K562 (cell line): Measurements from ENCODE around the gene MRPS6. TPM values are rescaled to one million over a fixed set of nuclear protein-coding genes. Genes with fewer than 3 reads are reported as not detected.

ENCODE experiments used
- ATAC-seq: fragments of 200-7000 bp; cut with Tn5 transposase; 3 replicates; pipeline ENCODE4 v1.9.1; 2020; ENCODE audit warnings: moderate library complexity
- BruUV-seq: library from RNA; stranded (reverse); fragments of 400-500 nt; replicated peaks from 2 replicates; lab custom pipeline; 2021; lab: Mats Ljungman, UMichigan
- CTCF ChIA-PET: fragments of 300-600 bp; formaldehyde crosslinking; extraction: SDS; loops from one replicate; lab custom pipeline; 2021; ENCODE audit warnings: low intra/inter-chr PET ratio; lab: Yijun Ruan, JAX
- POLR2A ChIA-PET: fragments of 300-600, 350-650 bp; sonication (Branson Sonifier 250); formaldehyde crosslinking; extraction: SDS; loops from one replicate; lab custom pipeline; 2021; ENCODE audit warnings: antibody characterized with exemption, inconsistent platforms; lab: Yijun Ruan, JAX
- DNase-seq, 4 experiments: peaks; one replicate each; pipeline versions ENCODE4 v3.0.0 to v3.0.0-alpha.2; 2011 to 2018; ENCODE audit warnings: low spot score in 3 of 4, mixed read lengths in 3 of 4; ENCODE audit errors: extremely low read depth in 1 of 4
- FAIRE-seq: peaks from 2 replicates; lab custom pipeline; 2011; peaks lifted over from hg19 to GRCh38; lab: Jason Lieb, UNC
- H2AFZ ChIP-seq: 2 replicates; pipeline ENCODE4 v1.6.0; 2011; ENCODE audit warnings: low read depth, low read length, control low read depth, inconsistent platforms
- H3K27ac ChIP-seq: fragments of 200-600 bp; 3 replicates; pipeline ENCODE4 v1.8.0; 2011; ENCODE audit warnings: low read depth, mild to moderate bottlenecking, control low read depth, inconsistent platforms, low read length, moderate library complexity, mixed read lengths; ENCODE audit errors: extremely low read depth
- H3K27me3 ChIP-seq, 2 experiments: fragments of 300-600 bp in 1 of 2; 2 replicates in 1 of 2; 3 replicates in 1 of 2; pipeline versions ENCODE4 v1.6.0 to v1.8.0; 2011; ENCODE audit warnings: inconsistent platforms in 2 of 2, low read length in 2 of 2, mild to moderate bottlenecking in 1 of 2, mixed read lengths in 1 of 2, moderate library complexity in 1 of 2; ENCODE audit not compliant: control insufficient read depth in 2 of 2, insufficient read depth in 2 of 2
- H3K36me3 ChIP-seq: fragments of 300-600 bp; 3 replicates; pipeline ENCODE4 v1.8.0; 2011; ENCODE audit warnings: mild to moderate bottlenecking, low read length, inconsistent platforms; ENCODE audit not compliant: control insufficient read depth, insufficient read depth
- H3K4me1 ChIP-seq, 2 experiments: fragments of 200-600 bp in 1 of 2; replicated peaks in 1 of 2; 2 replicates in 1 of 2; 3 replicates in 1 of 2; pipeline versions ENCODE4 v1.5.1 to v1.8.0; 2011; ENCODE audit warnings: inconsistent platforms in 2 of 2, low read length in 2 of 2, mild to moderate bottlenecking in 1 of 2, mixed read lengths in 1 of 2, moderate library complexity in 1 of 2; ENCODE audit not compliant: control insufficient read depth in 2 of 2, insufficient read depth in 2 of 2
- H3K4me2 ChIP-seq: 2 replicates; pipeline ENCODE4 v1.6.1; 2011; ENCODE audit warnings: low read length, control low read depth, inconsistent platforms, mixed read lengths; ENCODE audit not compliant: insufficient read depth
- H3K4me3 ChIP-seq: fragments of 200-600 bp; sonication (generic), shearing (Covaris generic); 2 replicates; pipeline ENCODE4 v1.5.1; 2016; ENCODE audit warnings: control low read depth, inconsistent platforms
- H3K79me2 ChIP-seq: fragments of 200-600 bp; 3 replicates; pipeline ENCODE4 v1.8.0; 2011; ENCODE audit warnings: low read length, inconsistent platforms; ENCODE audit not compliant: control insufficient read depth, insufficient read depth
- H3K9ac ChIP-seq, 2 experiments: 2 replicates each; pipeline versions ENCODE4 v1.6.0 to v1.6.1; 2011; ENCODE audit warnings: low read depth in 2 of 2, low read length in 2 of 2, control low read depth in 1 of 2, inconsistent platforms in 1 of 2, mild to moderate bottlenecking in 1 of 2, mixed read lengths in 1 of 2; ENCODE audit not compliant: insufficient read depth in 1 of 2
- H3K9me1 ChIP-seq: one replicate; pipeline ENCODE4 v1.6.0; 2011; ENCODE audit warnings: inconsistent platforms, mild to moderate bottlenecking, low read length, moderate library complexity; ENCODE audit not compliant: control insufficient read depth, insufficient read depth
- H3K9me3 ChIP-seq: replicated peaks from 2 replicates; pipeline ENCODE4 v1.5.1; 2011; ENCODE audit warnings: low read depth, low read length, inconsistent platforms; ENCODE audit not compliant: control insufficient read depth, insufficient read depth
- H4K20me1 ChIP-seq: replicated peaks from 2 replicates; pipeline ENCODE4 v1.6.1; 2011; ENCODE audit warnings: low read length, inconsistent platforms, mixed read lengths; ENCODE audit not compliant: control insufficient read depth, insufficient read depth
- MEIS2 ChIP-seq: fragments of 450-650 bp; IDR thresholded peaks from 2 replicates; pipeline ENCODE4 v1.6.1; 2014; ENCODE audit warnings: mild to moderate bottlenecking; ENCODE audit not compliant: partially characterized antibody
- MTA3 ChIP-seq: fragments of 450-650 bp; formaldehyde crosslinking; IDR thresholded peaks from 2 replicates; pipeline ENCODE4 v1.6.1; 2017; ENCODE audit warnings: mild to moderate bottlenecking, borderline replicate concordance
- NR2C1 ChIP-seq, 2 experiments: fragments of 450-650 bp; IDR thresholded peaks; 2 replicates each; pipeline ENCODE4 v1.6.1; 2017; ENCODE audit warnings: mild to moderate bottlenecking in 2 of 2, antibody characterized with exemption in 1 of 2, inconsistent platforms in 1 of 2, missing compliant biosample characterization in 1 of 2, missing genetic modification characterization in 1 of 2
- RAD21 ChIP-seq, 2 experiments: fragments of 250-450 bp in 1 of 2; fragments of 450-650 bp in 1 of 2; sonication (Bioruptor Pico) in 1 of 2; formaldehyde crosslinking in 1 of 2; IDR thresholded peaks in 1 of 2; conservative IDR thresholded peaks in 1 of 2; 2 replicates each; pipeline versions ENCODE4 v1.4.0 to v1.8.0; 2020 to 2022; ENCODE audit warnings: mild to moderate bottlenecking in 2 of 2, moderate library complexity in 1 of 2
- ZBTB17 ChIP-seq: fragments of 450-650 bp; formaldehyde crosslinking; IDR thresholded peaks from 2 replicates; pipeline ENCODE4 v1.4.0; 2020; ENCODE audit warnings: mild to moderate bottlenecking
- ZNF184 ChIP-seq: sonication (generic); formaldehyde crosslinking; IDR thresholded peaks from 2 replicates; pipeline ENCODE4 v1.5.0; 2020; ENCODE audit warnings: missing genetic modification reagents
- WGBS: fragments of 100-300 bp; shearing (Covaris generic); methylation state at CpG from one replicate; pipeline ENCODE4 v1.1.6; 2016; ENCODE audit warnings: low coverage, mixed read lengths; ENCODE audit not compliant: insufficient coverage; ENCODE audit errors: missing lambda C conversion rate; 5-methylcytosine and 5-hydroxymethylcytosine counted together
- in situ Hi-C: fragments of 300-500 bp; cut with MboI; formaldehyde crosslinking; loops from 4 replicates; pipeline ENCODE4 v1.15.0; 2018; ENCODE audit warnings: inconsistent platforms, mixed read lengths
- intact Hi-C: fragments of 100-400 bp; cut with micrococcal nuclease; formaldehyde crosslinking; loops from 2 replicates; pipeline ENCODE4 v1.14.2; 2022
- polyA plus RNA-seq, 8 experiments: library from polyadenylated mRNA; depleted of rRNA in 4 of 8; stranded (reverse) in 5 of 8; unstranded in 3 of 8; fragments of >200 nt; fragmentation: Nextera tagmentation in 2 of 8; fragmentation: Illumina TruSeq in 1 of 8; extraction: Ambion mirVana in 2 of 8; extraction: Trizol in 1 of 8; gene quantifications; 2 replicates each; pipeline versions ENCODE4 v1.2.1 to v1.2.3, GENCODE V29; 2011 to 2014; ENCODE audit warnings: inconsistent platforms in 1 of 8, missing spikeins in 1 of 8
- total RNA-seq, 7 experiments: library from RNA; depleted of rRNA in 6 of 7; stranded (reverse); fragments of >200 nt in 6 of 7; fragmentation: Illumina TruSeq in 2 of 7; extraction: Trizol in 2 of 7; gene quantifications; 2 replicates each; pipeline versions ENCODE4 v1.2.1 to v1.2.3, GENCODE V29; 2011 to 2021; ENCODE audit warnings: low replicate concordance in 1 of 7

MRPS6 gene
- total and polyA plus RNA-seq, 9 of the 15 experiments (the other 6 are each of a cell fraction or from before 2014, with no cell fraction given) = 26.1 to 72.0 (median 39.3) TPM

DNA sequence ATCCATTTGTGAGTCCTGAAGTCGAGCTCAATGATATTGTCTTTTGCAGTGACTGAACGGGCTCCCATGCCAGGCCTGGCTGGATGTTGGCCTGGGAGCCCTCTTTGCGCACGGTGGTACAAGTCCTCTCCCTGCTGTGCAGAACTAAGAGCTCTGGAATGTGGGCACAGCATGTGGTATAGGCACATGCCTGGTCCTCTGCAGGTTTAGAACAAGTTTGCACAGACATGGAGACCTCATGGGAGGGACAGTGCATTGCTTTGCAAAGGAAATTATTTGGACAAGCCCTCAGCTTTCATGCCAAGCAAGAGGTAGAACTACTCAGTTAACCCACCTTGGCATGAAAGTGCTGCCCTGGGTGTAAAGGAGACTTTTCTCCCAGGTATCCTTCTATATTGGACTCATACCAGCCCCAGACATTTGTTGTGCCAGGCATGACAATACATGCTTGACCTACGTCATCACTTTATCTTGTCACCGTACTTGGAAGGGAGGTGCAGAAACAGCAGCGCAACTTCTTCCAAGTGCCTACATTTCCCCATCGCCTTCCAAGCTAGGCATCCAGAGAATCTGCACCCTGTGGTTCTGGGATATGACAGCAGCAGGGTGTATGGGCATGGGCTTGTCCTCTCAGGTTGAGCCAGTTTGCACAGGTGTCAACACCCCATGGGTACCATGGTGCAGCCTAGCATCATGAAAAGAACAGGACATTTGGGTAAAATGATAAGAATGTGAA lies 37.6 kb upstream of the MRPS6 start:
- Histone ChIP-seq H3K4me3 (no peak overlapping the region), H4K20me1 (no peaks in the 10 kb centered on the region), H3K9me3 (no peaks in the 10 kb centered on the region), H3K79me2 (no peaks in the 10 kb centered on the region), H3K27ac (no peak overlapping the region), H3K9me1 (no peaks in the 10 kb centered on the region), H3K9ac (no peak overlapping the region), H3K4me2 (no peak overlapping the region), H3K27me3 (peaks cover 8 to 21% of the 10 kb centered on the region in 2 experiments; a peak in 4 of 5 replicates), H3K4me1 (peaks cover 0 to 4% of the 10 kb centered on the region in 2 experiments; a peak in 3 of 5 replicates), H2AFZ (no peak overlapping the region), H3K36me3 (no peaks in the 10 kb centered on the region)
- FAIRE-seq = no peak
- no peak for TF ChIP-seq ZBTB17
- TF ChIP-seq ZNF184 (CRISPR knock-in tag) = no peak
- TF ChIP-seq MEIS2 = no peak
- no peak for TF ChIP-seq RAD21 (CRISPR knock-in tag; conservative IDR thresholded peaks at IDR 0.05 in 1 of 2, IDR thresholded peaks at IDR 0.05 in 1 of 2)
- no peak for TF ChIP-seq NR2C1 (IDR thresholded peaks at IDR 0.05)
- TF ChIP-seq NR2C1 (tag; IDR thresholded peaks at IDR 0.05) = 0 out of 2 replicates have a peak, but pooled peaks have one; percentile 38
- no peak for TF ChIP-seq MTA3
- no TSS peak for BruUV-seq
- no peak for ATAC-seq
- no peak for DNase-seq
- intact Hi-C loops (no loop called here), in situ Hi-C loops (no loop called here)
- 29% methylated on average over 8 of the region's 8 CpGs for WGBS
- POLR2A ChIA-PET = interaction anchor here (0.9 to 1.3 kb wide), 2 partner anchors 13 to 19 kb away, joined by 3 to 5 read pairs; no protein-coding TSS in a partner anchor
- CTCF ChIA-PET = no interaction called here
